OCI-LY1 (cell line): ENCODE data around the gene SEC61A2.
A peak's percentile ranks its signal among the peaks of the same experiment; 100 is the strongest.

Experiments
- H2AFZ ChIP-seq: fragments of 200-600 bp; sonication (generic), shearing (Covaris generic); 2 replicates; pipeline ENCODE4 v1.6.0; 2014; ENCODE audit warnings: antibody characterized with exemption, mild to moderate bottlenecking, low read length
- H3F3A ChIP-seq: fragments of 200-600 bp; sonication (generic), shearing (Covaris generic); 2 replicates; pipeline ENCODE4 v1.6.0; 2014; ENCODE audit warnings: mild to moderate bottlenecking, antibody characterized with exemption, low read length, moderate library complexity; ENCODE audit not compliant: insufficient read depth
- H3K27ac ChIP-seq: fragments of 200-600 bp; sonication (generic); 2 replicates; pipeline ENCODE4 v1.5.1; 2014; ENCODE audit warnings: low read length, mixed run types, mild to moderate bottlenecking, low read depth; ENCODE audit not compliant: poor library complexity, severe bottlenecking
- H3K27me3 ChIP-seq: fragments of 200-600 bp; sonication (generic); 2 replicates; pipeline ENCODE4 v1.6.0; 2014; ENCODE audit warnings: antibody characterized with exemption, mild to moderate bottlenecking, low read length, moderate library complexity; ENCODE audit not compliant: insufficient read depth
- H3K36me3 ChIP-seq: fragments of 200-600 bp; sonication (generic); 2 replicates; pipeline ENCODE4 v1.6.1; 2014; ENCODE audit warnings: mild to moderate bottlenecking, antibody characterized with exemption, low read length, moderate library complexity, mixed read lengths; ENCODE audit not compliant: insufficient read depth
- H3K4me1 ChIP-seq: fragments of 200-600 bp; sonication (generic); 2 replicates; pipeline ENCODE4 v1.5.1; 2014; ENCODE audit warnings: mild to moderate bottlenecking, low read length, moderate library complexity; ENCODE audit not compliant: insufficient read depth, severe bottlenecking
- H3K4me2 ChIP-seq: fragments of 200-600 bp; sonication (generic), shearing (Covaris generic); 2 replicates; pipeline ENCODE4 v1.6.1; 2014; ENCODE audit warnings: low read length
- H3K4me3 ChIP-seq: fragments of 200-600 bp; sonication (generic); 2 replicates; pipeline ENCODE4 v1.5.1; 2014; ENCODE audit warnings: low read length, low read depth, mild to moderate bottlenecking, mixed read lengths; ENCODE audit not compliant: poor library complexity, severe bottlenecking
- H3K79me2 ChIP-seq: fragments of 200-600 bp; shearing (Covaris generic); 2 replicates; pipeline ENCODE4 v1.6.1; 2016; ENCODE audit warnings: mixed run types, low read length, mixed read lengths; ENCODE audit not compliant: insufficient read depth
- H3K9ac ChIP-seq: fragments of 200-600 bp; sonication (generic), shearing (Covaris generic); 2 replicates; pipeline ENCODE4 v1.6.1; 2014; ENCODE audit warnings: mild to moderate bottlenecking, low read length, mixed read lengths
- H3K9me2 ChIP-seq: fragments of 200-600 bp; sonication (generic), shearing (Covaris generic); 2 replicates; pipeline ENCODE4 v1.6.1; 2014; ENCODE audit warnings: low read depth, mild to moderate bottlenecking, low read length, mixed read lengths
- H3K9me3 ChIP-seq: fragments of 200-600 bp; shearing (Covaris generic); 2 replicates; pipeline ENCODE4 v1.6.1; 2014; ENCODE audit warnings: low read length, mixed read lengths
- H4K20me1 ChIP-seq: fragments of 200-600 bp; sonication (generic), shearing (Covaris generic); 2 replicates; pipeline ENCODE4 v1.6.0; 2016; ENCODE audit warnings: mild to moderate bottlenecking, low read length; ENCODE audit not compliant: insufficient read depth
- EZH2 ChIP-seq: fragments of 200-600 bp; sonication (generic), shearing (Covaris generic); IDR thresholded peaks from 2 replicates; pipeline ENCODE4 v1.8.0; 2017; ENCODE audit warnings: borderline replicate concordance, mixed run types, mild to moderate bottlenecking, antibody characterized with exemption, low read length, moderate library complexity, mixed read lengths
- TF ChIP-seq, protein P1 (sequence below): fragments of 200-600 bp; sonication (generic), shearing (Covaris generic); IDR thresholded peaks from 2 replicates; pipeline ENCODE4 v1.5.1; 2017; ENCODE audit warnings: mild to moderate bottlenecking, antibody characterized with exemption, low read length, moderate library complexity, mixed read lengths

SEC61A2 gene

GRCh38 chr10:12207114-12207513 lies 77.6 kb downstream of the SEC61A2 start:
- H3K4me1 ChIP-seq, result peaks cover 13% of the 10 kb centered on the region
- H3F3A ChIP-seq, result no peaks in the 10 kb centered on the region; the same call in 1 of the 2 replicates
- H3K36me3 ChIP-seq, result peaks cover 90% of the 10 kb centered on the region
- H3K27ac ChIP-seq, result no peak overlapping the region
- H3K4me3 ChIP-seq, result no peak overlapping the region
- no peak overlapping the region for H2AFZ ChIP-seq
- no peaks in the 10 kb centered on the region for H3K9me3 ChIP-seq
- H3K79me2 ChIP-seq, result peaks cover 21% of the 10 kb centered on the region
- no peaks in the 10 kb centered on the region for H3K9me2 ChIP-seq
- H4K20me1 ChIP-seq, result no peaks in the 10 kb centered on the region
- H3K9ac ChIP-seq, result no peak overlapping the region
- no peak overlapping the region for H3K4me2 ChIP-seq
- H3K27me3 ChIP-seq, result no peaks in the 10 kb centered on the region
- TF ChIP-seq, protein P1, sequence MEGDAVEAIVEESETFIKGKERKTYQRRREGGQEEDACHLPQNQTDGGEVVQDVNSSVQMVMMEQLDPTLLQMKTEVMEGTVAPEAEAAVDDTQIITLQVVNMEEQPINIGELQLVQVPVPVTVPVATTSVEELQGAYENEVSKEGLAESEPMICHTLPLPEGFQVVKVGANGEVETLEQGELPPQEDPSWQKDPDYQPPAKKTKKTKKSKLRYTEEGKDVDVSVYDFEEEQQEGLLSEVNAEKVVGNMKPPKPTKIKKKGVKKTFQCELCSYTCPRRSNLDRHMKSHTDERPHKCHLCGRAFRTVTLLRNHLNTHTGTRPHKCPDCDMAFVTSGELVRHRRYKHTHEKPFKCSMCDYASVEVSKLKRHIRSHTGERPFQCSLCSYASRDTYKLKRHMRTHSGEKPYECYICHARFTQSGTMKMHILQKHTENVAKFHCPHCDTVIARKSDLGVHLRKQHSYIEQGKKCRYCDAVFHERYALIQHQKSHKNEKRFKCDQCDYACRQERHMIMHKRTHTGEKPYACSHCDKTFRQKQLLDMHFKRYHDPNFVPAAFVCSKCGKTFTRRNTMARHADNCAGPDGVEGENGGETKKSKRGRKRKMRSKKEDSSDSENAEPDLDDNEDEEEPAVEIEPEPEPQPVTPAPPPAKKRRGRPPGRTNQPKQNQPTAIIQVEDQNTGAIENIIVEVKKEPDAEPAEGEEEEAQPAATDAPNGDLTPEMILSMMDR, result no peak
- TF ChIP-seq EZH2, result no peak

GRCh38 chr10:12208460-12208859 lies 79.0 kb downstream of the SEC61A2 start:
- H3F3A ChIP-seq, result no peaks in the 10 kb centered on the region; the same call in 1 of the 2 replicates
- H3K36me3 ChIP-seq, result peaks cover 90% of the 10 kb centered on the region
- peaks cover 17% of the 10 kb centered on the region for H3K4me1 ChIP-seq
- H3K79me2 ChIP-seq, result peaks cover 14% of the 10 kb centered on the region
- no peaks in the 10 kb centered on the region for H3K9me2 ChIP-seq
- no peak overlapping the region for H3K9ac ChIP-seq
- no peak overlapping the region for H2AFZ ChIP-seq
- H3K4me3 ChIP-seq, result no peak overlapping the region
- TF ChIP-seq EZH2, result no peak
- TF ChIP-seq, protein P1, result no peak
- H4K20me1 ChIP-seq, result no peaks in the 10 kb centered on the region
- no peak overlapping the region for H3K4me2 ChIP-seq
- no peak overlapping the region for H3K27ac ChIP-seq
- no peaks in the 10 kb centered on the region for H3K9me3 ChIP-seq
- no peaks in the 10 kb centered on the region for H3K27me3 ChIP-seq

DNA sequence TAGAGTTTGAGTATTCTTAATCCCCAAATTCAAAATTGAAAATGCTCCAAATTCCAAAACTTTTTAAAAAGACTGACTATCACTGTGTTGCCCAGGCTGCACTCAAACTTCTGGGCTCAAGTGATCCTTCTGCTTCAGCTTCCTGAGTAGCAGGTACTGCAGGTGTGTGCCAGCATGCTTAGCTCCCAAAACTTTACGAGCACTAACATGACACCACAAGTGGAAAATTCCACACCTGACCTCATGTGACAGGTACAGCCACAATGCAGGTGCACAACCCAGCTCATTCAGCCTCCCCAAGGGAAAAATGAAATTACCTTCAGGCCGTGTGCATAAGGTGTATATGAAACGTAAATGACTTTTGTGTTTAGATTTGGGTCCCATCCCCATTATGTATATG lies 83.0 kb downstream of the SEC61A2 start:
- H3K9me2 ChIP-seq, result no peaks in the 10 kb centered on the region
- H3K4me2 ChIP-seq, result no peak overlapping the region
- no peaks in the 10 kb centered on the region for H3K79me2 ChIP-seq
- H3K9me3 ChIP-seq, result no peaks in the 10 kb centered on the region
- H3K27me3 ChIP-seq, result no peaks in the 10 kb centered on the region
- peak overlapping the region; percentile 16 for H3K27ac ChIP-seq
- H3K4me3 ChIP-seq, result no peak overlapping the region
- no peak overlapping the region for H3K9ac ChIP-seq
- no peak overlapping the region for H2AFZ ChIP-seq
- TF ChIP-seq, protein P1, result no peak
- no peak for TF ChIP-seq EZH2
- H4K20me1 ChIP-seq, result no peaks in the 10 kb centered on the region
- no peaks in the 10 kb centered on the region; the same call in 1 of the 2 replicates for H3F3A ChIP-seq
- H3K4me1 ChIP-seq, result peaks cover 17% of the 10 kb centered on the region
- peaks cover 93% of the 10 kb centered on the region for H3K36me3 ChIP-seq
